Esophagus squamous epithelium (tissue), 5 donors: ENCODE measurements around the gene NLRP12. TPM values are rescaled to one million over a fixed set of nuclear protein-coding genes. Genes with fewer than 3 reads are reported as not detected.

Experiments used
- DNase-seq: peaks from one replicate; lab custom pipeline; 2025; lab: John Stamatoyannopoulos, UW
- H3K27ac ChIP-seq, 4 donors: fragments of 200-600 bp; sonication (generic); one replicate each; pipeline ENCODE4 v1.5.1; 2016 to 2019; ENCODE audit warnings: mild to moderate bottlenecking in 1 of 4
- H3K27me3 ChIP-seq, 4 donors: fragments of 200-600 bp; sonication (generic); 1 replicate in 3 of 4; 2 replicates in 1 of 4; pipeline versions ENCODE4 v1.5.1 to v1.6.0; 2017 to 2021; ENCODE audit warnings: antibody characterized with exemption in 1 of 4
- H3K36me3 ChIP-seq, 3 donors: fragments of 200-600 bp; sonication (generic); one replicate each; pipeline ENCODE4 v1.5.1; 2016 to 2019
- H3K4me1 ChIP-seq, 3 donors: fragments of 200-600 bp; sonication (generic); one replicate each; pipeline ENCODE4 v1.5.1; 2017 to 2019
- H3K4me3 ChIP-seq, 4 donors: fragments of 200-600 bp; sonication (generic); 1 replicate in 3 of 4; 2 replicates in 1 of 4; pipeline ENCODE4 v1.5.1; 2016 to 2019; ENCODE audit warnings: mild to moderate bottlenecking in 2 of 4, moderate library complexity in 1 of 4
- H3K9me3 ChIP-seq, 3 donors: fragments of 200-600 bp; sonication (generic); one replicate each; pipeline ENCODE4 v1.5.1; 2016 to 2019
- POLR2A ChIP-seq, 4 donors: fragments of 450-650 bp; IDR thresholded peaks; one replicate each; pipeline ENCODE4 v1.6.1; 2017; ENCODE audit warnings: antibody characterized with exemption in 4 of 4, mild to moderate bottlenecking in 4 of 4, moderate library complexity in 3 of 4
- WGBS, 2 donors: methylation state at CpG; one replicate each; pipeline ENCODE4 v1.1.5; 2018; 5-methylcytosine and 5-hydroxymethylcytosine counted together
- intact Hi-C: fragments of 100-400 bp; cut with DNase I; formaldehyde crosslinking; loops from one replicate; pipeline ENCODE4 v1.15.0; 2022
- total RNA-seq, 4 donors: library from RNA; depleted of rRNA; stranded (reverse); fragments of >200 nt; gene quantifications; one replicate each; pipeline ENCODE4 v1.1.0, GENCODE V29; 2016
- TF ChIP-seq, protein P1 (sequence below), 6 experiments: fragments of 450-650 bp in 4 of 6; fragments of 200-600 bp in 2 of 6; sonication (generic) in 2 of 6; IDR thresholded peaks; one replicate each; pipeline ENCODE4 v1.5.1; 2016 to 2019; ENCODE audit warnings: antibody characterized with exemption in 6 of 6, mild to moderate bottlenecking in 4 of 6, moderate library complexity in 4 of 6
- donor health status: DM: yes; HTN: yes; CAD: no.

The NLRP12 gene
- total RNA-seq, 4 donors from 2014 or later: 0.19 to 0.59 TPM; not detected in 2

DNA sequence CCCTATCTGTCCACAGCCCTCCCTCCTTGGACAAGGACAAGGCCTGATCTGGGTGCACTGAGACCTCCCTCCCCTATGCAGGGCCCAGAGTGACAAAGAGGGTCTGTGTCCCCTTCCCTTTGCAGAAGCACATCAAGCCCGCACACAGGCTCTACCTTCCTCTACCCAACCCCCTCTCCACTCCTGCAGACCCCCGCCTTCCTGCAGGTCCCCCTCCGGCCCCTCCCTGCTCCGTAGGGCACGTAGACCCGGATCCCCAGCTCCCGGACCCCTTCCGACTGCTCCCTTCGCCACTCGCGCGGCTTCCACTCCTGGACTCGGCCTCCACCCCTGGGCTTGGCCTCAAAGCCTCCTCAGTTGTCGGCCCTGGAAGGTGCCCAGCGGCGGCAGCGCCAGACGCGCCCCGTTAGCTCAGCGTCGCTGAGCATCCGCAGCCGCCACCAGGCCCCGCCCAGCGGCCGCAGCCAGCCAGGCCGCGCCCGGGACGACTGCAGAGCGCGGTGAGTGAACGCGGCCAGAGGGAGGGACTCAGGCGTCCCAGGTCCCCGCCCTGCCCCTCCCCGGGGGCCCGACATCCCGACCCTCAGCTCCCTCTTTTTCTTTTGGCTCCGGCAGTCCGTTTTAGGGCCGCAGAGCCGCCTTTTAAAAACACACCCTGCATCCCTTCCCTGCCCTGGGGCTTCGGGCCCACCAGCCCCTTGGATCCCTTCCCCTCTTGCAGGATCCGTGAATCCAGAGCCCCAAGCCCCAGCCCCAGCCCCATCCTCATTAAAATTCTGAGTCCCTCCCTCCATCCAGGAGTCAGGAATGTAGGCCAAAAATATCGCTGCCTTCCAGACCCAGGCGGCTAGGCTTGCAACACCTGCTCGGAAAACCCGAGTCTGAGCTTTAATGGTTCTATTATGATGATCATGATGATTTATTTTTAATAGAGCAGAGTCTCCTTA is 42.1 kb upstream of the NLRP12 start:
- Histone ChIP-seq H3K27ac (peak overlapping the region; percentile 53 to 96 (median 93)), H3K4me1 (peaks cover 33 to 67% (median 33%) of the 10 kb centered on the region in 3 donors), H3K4me3 (peak overlapping the region; percentile 15 to 84 (median 77)), H3K9me3 (no peaks in the 10 kb centered on the region), H3K27me3 (peaks cover 0 to 4% (median 0%) of the 10 kb centered on the region in 4 donors), H3K36me3 (no peaks in the 10 kb centered on the region)
- peak in 1 of 4 donors; percentile 59 for TF ChIP-seq POLR2A (IDR thresholded peaks at IDR 0.05)
- TF ChIP-seq, protein P1, sequence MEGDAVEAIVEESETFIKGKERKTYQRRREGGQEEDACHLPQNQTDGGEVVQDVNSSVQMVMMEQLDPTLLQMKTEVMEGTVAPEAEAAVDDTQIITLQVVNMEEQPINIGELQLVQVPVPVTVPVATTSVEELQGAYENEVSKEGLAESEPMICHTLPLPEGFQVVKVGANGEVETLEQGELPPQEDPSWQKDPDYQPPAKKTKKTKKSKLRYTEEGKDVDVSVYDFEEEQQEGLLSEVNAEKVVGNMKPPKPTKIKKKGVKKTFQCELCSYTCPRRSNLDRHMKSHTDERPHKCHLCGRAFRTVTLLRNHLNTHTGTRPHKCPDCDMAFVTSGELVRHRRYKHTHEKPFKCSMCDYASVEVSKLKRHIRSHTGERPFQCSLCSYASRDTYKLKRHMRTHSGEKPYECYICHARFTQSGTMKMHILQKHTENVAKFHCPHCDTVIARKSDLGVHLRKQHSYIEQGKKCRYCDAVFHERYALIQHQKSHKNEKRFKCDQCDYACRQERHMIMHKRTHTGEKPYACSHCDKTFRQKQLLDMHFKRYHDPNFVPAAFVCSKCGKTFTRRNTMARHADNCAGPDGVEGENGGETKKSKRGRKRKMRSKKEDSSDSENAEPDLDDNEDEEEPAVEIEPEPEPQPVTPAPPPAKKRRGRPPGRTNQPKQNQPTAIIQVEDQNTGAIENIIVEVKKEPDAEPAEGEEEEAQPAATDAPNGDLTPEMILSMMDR (IDR thresholded peaks at IDR 0.05): no peak
- intact Hi-C loops: no loop called here
- 9 to 16% methylated on average over 4 to 8 of the region's 50 CpGs for WGBS, 2 donors
- no peak for DNase-seq

GRCh38 chr19:53865523-53865917 is 41.4 kb upstream of the NLRP12 start:
- 24 to 56% methylated on average over 4 to 9 of the region's 9 CpGs for WGBS, 2 donors

GRCh38 chr19:53864308-53864836 is 40.3 kb upstream of the NLRP12 start:
- Histone ChIP-seq H3K27ac (no peak overlapping the region), H3K36me3 (no peaks in the 10 kb centered on the region), H3K27me3 (peaks cover 0 to 4% (median 0%) of the 10 kb centered on the region in 4 donors), H3K4me1 (peaks cover 23 to 49% (median 29%) of the 10 kb centered on the region in 3 donors), H3K9me3 (no peaks in the 10 kb centered on the region), H3K4me3 (no peak overlapping the region)
- intact Hi-C loops: no loop called here
- DNase-seq: no peak
- TF ChIP-seq, protein P1 (IDR thresholded peaks at IDR 0.05): no peak
- no peak for TF ChIP-seq POLR2A (IDR thresholded peaks at IDR 0.05)
- 73 to 82% methylated on average over 5 to 6 of the region's 6 CpGs for WGBS, 2 donors

More at GRCh38 chr19:53865523-53865917, 41.4 kb upstream of the NLRP12 start:
- DNase-seq: no peak
- intact Hi-C loops: no loop called here
- peaks cover 27 to 60% (median 29%) of the 10 kb centered on the region in 3 donors for H3K4me1 ChIP-seq
- peak overlapping the region in 2 of 4 donors; percentile 75 to 79 for H3K4me3 ChIP-seq
- no peaks in the 10 kb centered on the region for H3K36me3 ChIP-seq
- H3K27me3 ChIP-seq: peaks cover 0 to 4% (median 0%) of the 10 kb centered on the region in 4 donors
- peak overlapping the region; percentile 53 to 96 (median 93) for H3K27ac ChIP-seq
- H3K9me3 ChIP-seq: no peaks in the 10 kb centered on the region
- TF ChIP-seq POLR2A (IDR thresholded peaks at IDR 0.05): no peak
- TF ChIP-seq, protein P1 (IDR thresholded peaks at IDR 0.05): no peak

DNA sequence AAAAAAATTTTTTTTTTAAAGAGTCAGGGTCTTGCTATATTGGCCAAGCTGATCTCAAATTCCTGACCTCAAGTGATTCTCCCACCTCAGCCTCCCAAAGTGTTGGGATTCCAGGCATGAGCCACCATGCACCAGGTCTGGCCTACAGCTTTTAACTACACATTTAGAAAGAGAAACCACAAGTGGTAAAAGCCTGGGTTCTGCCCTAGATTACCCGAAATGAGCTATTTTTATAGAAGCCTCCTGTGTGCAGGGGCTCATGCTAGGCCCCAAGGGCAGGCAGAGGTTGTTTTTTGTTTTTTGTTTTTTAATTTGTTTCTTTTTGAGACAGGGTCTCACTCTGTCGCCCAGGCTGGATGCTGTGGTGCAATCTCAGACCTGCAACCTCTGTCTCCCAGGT is 29.6 kb upstream of the NLRP12 start:
- Histone ChIP-seq H3K27me3 (peaks cover 0 to 22% (median 0%) of the 10 kb centered on the region in 4 donors), H3K27ac (no peak overlapping the region), H3K4me3 (no peak overlapping the region), H3K36me3 (no peaks in the 10 kb centered on the region), H3K9me3 (no peaks in the 10 kb centered on the region), H3K4me1 (peaks cover 0 to 22% (median 0%) of the 10 kb centered on the region in 3 donors)
- WGBS, 2 donors: 58 to 78% methylated on average over 2 of the region's 2 CpGs
- no peak for DNase-seq
- TF ChIP-seq, protein P1 (IDR thresholded peaks at IDR 0.05): no peak
- TF ChIP-seq POLR2A (IDR thresholded peaks at IDR 0.05): no peak
- intact Hi-C loops: no loop called here
